GM10847 (cell line): ENCODE results near the gene C12orf43.

Source experiments
- POLR2A ChIP-seq: IDR thresholded peaks from 2 replicates; pipeline ENCODE4 v1.6.1; 2011; ENCODE audit not compliant: insufficient read length; ENCODE audit errors: extremely low read depth

C12orf43 gene

GRCh38 chr12:121008347-121009098 is 7.8 kb downstream of the C12orf43 start:
- TF ChIP-seq POLR2A: no peak

DNA sequence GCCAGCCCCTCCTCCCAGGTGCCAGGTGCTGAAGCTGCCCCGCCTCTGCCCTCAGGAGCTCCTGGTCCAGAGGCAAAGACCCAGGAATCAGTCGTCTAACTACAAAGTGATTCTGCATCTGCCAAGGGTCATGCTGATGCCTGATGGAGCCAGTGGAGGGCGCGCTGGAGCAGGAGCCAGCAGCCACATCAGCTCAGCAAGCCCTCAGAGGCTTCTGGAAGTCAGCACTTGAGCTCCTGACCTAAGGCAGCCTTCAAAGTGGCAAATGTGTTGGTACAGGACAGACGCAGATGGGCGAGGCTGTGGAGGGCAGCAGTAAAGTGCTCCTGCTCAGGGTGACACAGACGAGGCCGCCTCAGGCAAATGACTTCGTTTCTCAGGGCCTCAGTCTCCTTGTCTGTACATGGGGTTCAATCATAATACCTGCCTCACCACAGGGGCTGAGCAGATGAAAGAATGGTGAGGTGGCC is 10.9 kb downstream of the C12orf43 start:
- no peak for TF ChIP-seq POLR2A

GRCh38 chr12:121004253-121004815 is 12.0 kb downstream of the C12orf43 start:
- TF ChIP-seq POLR2A: no peak

- TF ChIP-seq POLR2A: no peak
Measured at GRCh38 chr12:121003650-121004049, 12.6 kb downstream of the C12orf43 start.

GRCh38 chr12:121001841-121002483 is 14.3 kb downstream of the C12orf43 start:
- no peak for TF ChIP-seq POLR2A

DNA sequence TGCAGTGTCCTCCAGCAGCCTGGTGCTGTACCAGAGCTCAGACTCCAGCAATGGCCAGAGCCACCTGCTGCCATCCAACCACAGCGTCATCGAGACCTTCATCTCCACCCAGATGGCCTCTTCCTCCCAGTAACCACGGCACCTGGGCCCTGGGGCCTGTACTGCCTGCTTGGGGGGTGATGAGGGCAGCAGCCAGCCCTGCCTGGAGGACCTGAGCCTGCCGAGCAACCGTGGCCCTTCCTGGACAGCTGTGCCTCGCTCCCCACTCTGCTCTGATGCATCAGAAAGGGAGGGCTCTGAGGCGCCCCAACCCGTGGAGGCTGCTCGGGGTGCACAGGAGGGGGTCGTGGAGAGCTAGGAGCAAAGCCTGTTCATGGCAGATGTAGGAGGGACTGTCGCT is 15.2 kb downstream of the C12orf43 start:
- no peak for TF ChIP-seq POLR2A

DNA sequence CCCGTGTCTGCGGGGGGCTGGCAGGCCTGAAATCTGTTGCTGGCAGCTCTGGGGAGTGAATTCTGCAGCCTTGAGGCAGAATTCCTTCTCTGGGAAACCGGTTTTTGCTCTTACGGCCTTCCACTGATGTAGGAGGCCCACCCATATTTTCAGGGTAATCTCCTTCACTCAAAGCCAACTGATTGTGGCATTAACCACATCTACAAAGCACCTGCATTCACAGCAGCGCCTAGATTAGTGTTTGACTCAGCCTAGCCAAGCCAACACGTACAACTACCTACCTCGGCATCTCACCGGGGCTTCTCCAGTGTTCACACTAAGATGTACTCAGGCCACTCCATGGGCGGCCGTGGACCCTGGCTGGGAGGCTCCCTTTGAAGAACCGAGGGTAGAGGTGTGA is 15.8 kb downstream of the C12orf43 start:
- TF ChIP-seq POLR2A: no peak

GRCh38 chr12:120999191-121000120 is 16.8 kb downstream of the C12orf43 start:
- TF ChIP-seq POLR2A: no peak

DNA sequence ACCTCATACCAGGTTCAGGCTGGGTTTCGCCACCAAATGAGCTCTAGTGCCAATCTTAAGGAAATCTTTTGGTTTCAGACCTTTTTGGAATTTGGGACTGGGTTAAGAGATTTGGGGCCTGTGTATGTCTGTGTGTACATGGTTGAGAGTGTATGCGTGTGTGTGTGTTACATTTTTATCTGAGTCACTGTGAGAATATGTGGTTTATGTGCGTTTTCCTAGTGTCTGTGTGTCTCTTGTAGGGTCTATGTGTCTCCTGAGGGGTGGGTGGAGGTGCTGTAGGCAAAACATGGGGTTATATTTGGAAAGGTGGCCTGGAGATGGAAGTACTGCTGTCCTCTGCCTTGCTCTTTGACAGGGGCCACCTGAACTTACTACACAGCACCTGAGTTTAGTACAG is 17.9 kb downstream of the C12orf43 start:
- no peak for TF ChIP-seq POLR2A

- TF ChIP-seq POLR2A: no peak
Measured at GRCh38 chr12:120997448-120997847, 18.8 kb downstream of the C12orf43 start.

GRCh38 chr12:120996133-120996746 is 20.0 kb downstream of the C12orf43 start:
- no peak for TF ChIP-seq POLR2A

- no peak for TF ChIP-seq POLR2A
Measured at GRCh38 chr12:120994589-120995337, 21.5 kb downstream of the C12orf43 start.

DNA sequence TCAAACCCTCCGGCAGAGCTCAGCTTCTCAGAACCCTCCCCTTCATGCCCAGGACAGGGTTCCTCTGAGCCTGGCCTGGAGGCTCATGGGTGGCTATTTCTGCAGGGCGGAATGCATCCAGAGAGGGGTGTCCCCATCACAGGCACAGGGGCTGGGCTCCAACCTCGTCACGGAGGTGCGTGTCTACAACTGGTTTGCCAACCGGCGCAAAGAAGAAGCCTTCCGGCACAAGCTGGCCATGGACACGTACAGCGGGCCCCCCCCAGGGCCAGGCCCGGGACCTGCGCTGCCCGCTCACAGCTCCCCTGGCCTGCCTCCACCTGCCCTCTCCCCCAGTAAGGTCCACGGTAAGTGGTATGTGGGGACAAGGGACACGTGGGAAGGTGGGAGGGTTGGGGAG is 22.2 kb downstream of the C12orf43 start:
- TF ChIP-seq POLR2A: no peak

- TF ChIP-seq POLR2A: no peak
Measured at GRCh38 chr12:120993496-120993895, 22.8 kb downstream of the C12orf43 start.
